ENCODE data around the gene FAM241B. TPM values are rescaled to one million over a fixed set of nuclear protein-coding genes. Genes with fewer than 3 reads are reported as not detected.

The FAM241B gene
- total RNA-seq, 1 donor, result not detected

DNA sequence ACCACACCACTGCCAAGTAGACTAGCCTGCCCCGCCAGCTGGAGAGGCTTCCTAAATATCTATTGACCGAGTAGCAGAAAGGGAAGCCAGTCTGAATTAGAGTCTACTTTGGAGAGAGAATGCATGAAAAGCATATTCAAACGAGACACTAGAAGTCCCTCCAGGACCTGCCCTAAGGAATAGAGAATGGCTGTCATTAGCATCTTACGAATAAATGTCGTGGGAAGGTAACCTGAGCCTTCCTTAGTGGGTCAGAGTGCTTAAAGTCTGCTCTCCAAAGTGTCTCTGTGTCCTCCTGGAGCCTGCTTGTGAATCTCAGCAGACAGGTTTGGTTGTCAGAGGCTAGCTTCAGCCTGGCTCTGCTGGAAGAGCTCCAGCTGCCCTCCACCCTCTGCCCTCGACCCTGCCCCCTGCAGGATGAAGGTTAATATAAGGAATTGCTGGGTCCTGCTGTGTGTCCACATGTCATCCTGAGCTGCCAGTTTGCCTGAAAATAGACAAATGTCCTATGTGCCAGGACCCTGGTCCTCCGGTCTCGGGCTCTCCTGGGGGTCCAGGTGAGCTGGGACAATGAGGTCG, 33.4 kb downstream of the FAM241B start:
- H3K4me3 ChIP-seq (ENCODE audit: low read depth, low read length), result no peak overlapping the region
- TF ChIP-seq, protein P1, sequence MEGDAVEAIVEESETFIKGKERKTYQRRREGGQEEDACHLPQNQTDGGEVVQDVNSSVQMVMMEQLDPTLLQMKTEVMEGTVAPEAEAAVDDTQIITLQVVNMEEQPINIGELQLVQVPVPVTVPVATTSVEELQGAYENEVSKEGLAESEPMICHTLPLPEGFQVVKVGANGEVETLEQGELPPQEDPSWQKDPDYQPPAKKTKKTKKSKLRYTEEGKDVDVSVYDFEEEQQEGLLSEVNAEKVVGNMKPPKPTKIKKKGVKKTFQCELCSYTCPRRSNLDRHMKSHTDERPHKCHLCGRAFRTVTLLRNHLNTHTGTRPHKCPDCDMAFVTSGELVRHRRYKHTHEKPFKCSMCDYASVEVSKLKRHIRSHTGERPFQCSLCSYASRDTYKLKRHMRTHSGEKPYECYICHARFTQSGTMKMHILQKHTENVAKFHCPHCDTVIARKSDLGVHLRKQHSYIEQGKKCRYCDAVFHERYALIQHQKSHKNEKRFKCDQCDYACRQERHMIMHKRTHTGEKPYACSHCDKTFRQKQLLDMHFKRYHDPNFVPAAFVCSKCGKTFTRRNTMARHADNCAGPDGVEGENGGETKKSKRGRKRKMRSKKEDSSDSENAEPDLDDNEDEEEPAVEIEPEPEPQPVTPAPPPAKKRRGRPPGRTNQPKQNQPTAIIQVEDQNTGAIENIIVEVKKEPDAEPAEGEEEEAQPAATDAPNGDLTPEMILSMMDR (IDR thresholded peaks at IDR 0.05; ENCODE audit: insufficient read depth, low read depth, low read length), result no peak
- no peak for DNase-seq (ENCODE audit: low read depth)

DNA sequence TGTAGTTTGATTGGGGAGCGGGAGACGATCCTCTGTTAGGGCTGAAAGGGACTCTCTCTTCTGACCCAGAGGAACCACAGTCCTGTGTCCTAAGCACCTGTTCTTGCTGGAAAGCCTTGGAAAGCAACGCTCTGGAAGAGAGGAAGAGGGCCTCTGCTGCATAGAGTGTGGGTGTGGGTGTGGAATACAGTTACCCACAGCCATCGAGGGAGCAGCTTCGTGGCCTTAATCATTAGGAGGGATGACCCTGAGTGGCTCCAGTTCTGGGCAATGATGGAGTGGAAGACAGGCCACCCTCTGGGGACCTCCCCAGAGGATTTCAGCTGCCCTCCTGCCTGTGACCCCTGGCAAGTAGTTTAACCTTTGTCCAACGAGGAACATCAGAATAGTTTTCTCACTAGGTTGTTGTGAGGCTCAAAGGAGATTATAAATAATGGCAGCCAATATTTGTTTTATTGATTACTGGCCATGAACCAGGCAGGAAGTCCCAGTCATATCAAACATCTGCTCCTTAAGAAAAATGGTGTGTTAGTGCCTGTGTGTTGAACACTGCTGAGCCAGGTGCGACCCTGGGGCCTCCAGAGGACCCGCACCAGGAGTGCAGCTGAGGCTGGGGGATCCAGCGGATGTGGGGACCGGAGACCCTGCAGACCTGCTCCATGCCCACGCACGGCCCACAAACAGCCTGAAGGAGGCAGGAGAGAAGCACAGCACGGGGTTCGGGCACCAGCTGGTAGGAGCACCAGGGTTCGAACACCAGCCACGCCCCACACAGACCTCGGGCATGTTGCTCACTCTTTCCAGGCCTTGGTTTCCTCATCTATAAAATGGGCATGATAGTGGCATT, 35.6 kb downstream of the FAM241B start:
- DNase-seq (ENCODE audit: low read depth), result no peak
- TF ChIP-seq, protein P1 (IDR thresholded peaks at IDR 0.05; ENCODE audit: insufficient read depth, low read depth, low read length), result no peak
- H3K4me3 ChIP-seq (ENCODE audit: low read depth, low read length), result no peak overlapping the region

- no peak for DNase-seq (ENCODE audit: low read depth)
- H3K4me3 ChIP-seq (ENCODE audit: low read depth, low read length), result no peak overlapping the region
- TF ChIP-seq, protein P1 (IDR thresholded peaks at IDR 0.05; ENCODE audit: insufficient read depth, low read depth, low read length), result no peak
Observed at GRCh38 chr10:69666756-69667155, 36.7 kb downstream of the FAM241B start.

GRCh38 chr10:69668721-69669120, 38.7 kb downstream of the FAM241B start:
- DNase-seq (ENCODE audit: low read depth), result no peak
- TF ChIP-seq, protein P1 (IDR thresholded peaks at IDR 0.05; ENCODE audit: insufficient read depth, low read depth, low read length), result no peak
- no peak overlapping the region for H3K4me3 ChIP-seq (ENCODE audit: low read depth, low read length)

DNA sequence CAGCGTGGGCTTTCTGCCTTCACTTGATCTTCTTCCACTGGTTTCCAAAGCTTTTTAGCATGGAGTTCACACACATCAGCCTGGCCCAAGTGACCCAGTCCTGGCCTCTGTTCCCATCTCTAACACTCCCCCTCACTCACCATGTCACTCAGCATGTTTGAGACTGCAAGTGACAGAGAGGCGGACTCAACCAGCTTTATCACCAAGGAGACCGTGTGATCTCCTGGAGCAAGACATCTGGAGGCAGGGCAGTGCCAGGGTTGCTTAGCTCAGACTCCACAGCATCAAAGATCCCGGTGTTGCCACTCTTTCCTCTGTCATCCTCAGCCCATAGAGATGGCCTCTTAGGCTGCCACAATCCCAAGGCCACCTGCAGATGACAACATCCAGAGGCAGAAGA, 39.4 kb downstream of the FAM241B start:
- TF ChIP-seq, protein P1 (IDR thresholded peaks at IDR 0.05; ENCODE audit: insufficient read depth, low read depth, low read length), result no peak
- no peak for DNase-seq (ENCODE audit: low read depth)
- no peak overlapping the region for H3K4me3 ChIP-seq (ENCODE audit: low read depth, low read length)

GRCh38 chr10:69673521-69673920, 43.5 kb downstream of the FAM241B start:
- DNase-seq (ENCODE audit: low read depth), result no peak
- H3K4me3 ChIP-seq (ENCODE audit: low read depth, low read length), result no peak overlapping the region
- TF ChIP-seq, protein P1 (IDR thresholded peaks at IDR 0.05; ENCODE audit: insufficient read depth, low read depth, low read length), result no peak
